ENCODE measurements around the gene EFCAB6.

DNA sequence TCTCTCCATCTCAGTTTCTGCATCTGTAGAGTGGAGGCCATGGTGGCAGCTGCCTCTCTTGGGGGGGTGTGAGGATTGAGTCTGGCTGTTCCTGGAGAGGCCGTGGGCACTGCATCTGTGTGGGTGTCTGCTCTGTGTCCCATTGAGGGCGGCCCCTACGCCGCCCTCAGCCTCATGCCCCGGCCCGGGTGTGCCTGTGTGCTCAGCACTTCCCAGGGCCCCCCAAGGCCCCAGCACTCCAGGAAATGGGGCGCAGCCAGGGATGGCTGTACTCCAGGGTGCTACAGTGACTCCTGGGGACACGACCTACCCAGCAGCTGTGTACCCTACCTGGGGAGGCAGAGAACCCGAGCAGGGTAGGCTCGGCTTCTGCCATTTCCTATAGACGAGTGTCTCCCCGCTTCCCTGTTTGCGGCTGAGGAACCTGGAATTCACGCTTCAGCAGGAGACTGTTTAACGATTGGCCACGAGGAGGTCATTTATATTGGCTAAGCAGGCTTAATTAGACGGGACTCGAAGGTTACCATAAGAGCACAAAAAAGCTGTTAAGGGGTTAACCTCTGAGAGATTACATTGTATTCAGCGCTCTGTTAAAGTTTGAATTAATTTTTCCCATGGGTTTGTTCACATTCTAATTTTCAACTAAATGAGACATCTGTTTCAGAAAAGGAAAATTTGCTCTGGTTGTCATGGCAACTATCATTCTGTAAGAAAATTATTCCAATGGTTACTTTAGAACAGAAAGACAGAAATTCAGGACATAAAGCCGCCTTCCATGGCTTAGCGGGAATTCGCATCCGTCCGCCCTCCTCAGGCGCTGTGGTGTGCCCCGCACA lies 323.9 kb downstream of the EFCAB6 start:
- TF ChIP-seq, protein P1, sequence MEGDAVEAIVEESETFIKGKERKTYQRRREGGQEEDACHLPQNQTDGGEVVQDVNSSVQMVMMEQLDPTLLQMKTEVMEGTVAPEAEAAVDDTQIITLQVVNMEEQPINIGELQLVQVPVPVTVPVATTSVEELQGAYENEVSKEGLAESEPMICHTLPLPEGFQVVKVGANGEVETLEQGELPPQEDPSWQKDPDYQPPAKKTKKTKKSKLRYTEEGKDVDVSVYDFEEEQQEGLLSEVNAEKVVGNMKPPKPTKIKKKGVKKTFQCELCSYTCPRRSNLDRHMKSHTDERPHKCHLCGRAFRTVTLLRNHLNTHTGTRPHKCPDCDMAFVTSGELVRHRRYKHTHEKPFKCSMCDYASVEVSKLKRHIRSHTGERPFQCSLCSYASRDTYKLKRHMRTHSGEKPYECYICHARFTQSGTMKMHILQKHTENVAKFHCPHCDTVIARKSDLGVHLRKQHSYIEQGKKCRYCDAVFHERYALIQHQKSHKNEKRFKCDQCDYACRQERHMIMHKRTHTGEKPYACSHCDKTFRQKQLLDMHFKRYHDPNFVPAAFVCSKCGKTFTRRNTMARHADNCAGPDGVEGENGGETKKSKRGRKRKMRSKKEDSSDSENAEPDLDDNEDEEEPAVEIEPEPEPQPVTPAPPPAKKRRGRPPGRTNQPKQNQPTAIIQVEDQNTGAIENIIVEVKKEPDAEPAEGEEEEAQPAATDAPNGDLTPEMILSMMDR (conservative IDR thresholded peaks at IDR 0.05; ENCODE audit: low read length): no peak
- no peak for TF ChIP-seq EZH2phosphoT487 (IDR thresholded peaks at IDR 0.05; ENCODE audit: borderline replicate concordance, low read depth, low read length)
